M059J (cell line): Measurements from ENCODE around the gene ADAMTS12. TPM values are rescaled to one million over a fixed set of nuclear protein-coding genes. Genes with fewer than 3 reads are reported as not detected.

Source experiments
- DNase-seq: peaks from one replicate; pipeline ENCODE4 v3.0.0-alpha.2; 2012; ENCODE audit warnings: low read depth
- total RNA-seq: library from RNA; depleted of rRNA; stranded (reverse); fragments of >200 nt; shearing (Covaris generic); gene quantifications from 2 replicates; pipeline ENCODE4 v1.2.3, GENCODE V29; 2014

Gene ADAMTS12
- total RNA-seq, 1 experiment from 2014 or later, result 16.7 TPM

GRCh38 chr5:33659526-33660169 lies 232.1 kb downstream of the ADAMTS12 start:
- no peak for DNase-seq

GRCh38 chr5:33657804-33658440 lies 233.9 kb downstream of the ADAMTS12 start:
- DNase-seq, result peak; percentile 51

GRCh38 chr5:33657176-33657575 lies 234.6 kb downstream of the ADAMTS12 start:
- no peak for DNase-seq

- peak; percentile 50 for DNase-seq
These were observed 240.9 kb downstream of the ADAMTS12 start for GRCh38 chr5:33650911-33651310.

GRCh38 chr5:33649549-33650482 lies 242.0 kb downstream of the ADAMTS12 start:
- peak; percentile 90 for DNase-seq

- peak; percentile 97 for DNase-seq
These were observed 249.9 kb downstream of the ADAMTS12 start for GRCh38 chr5:33641744-33642505.

GRCh38 chr5:33639474-33639873 lies 252.3 kb downstream of the ADAMTS12 start:
- no peak for DNase-seq

GRCh38 chr5:33637011-33637410 lies 254.8 kb downstream of the ADAMTS12 start:
- DNase-seq, result no peak

GRCh38 chr5:33635582-33635981 lies 256.2 kb downstream of the ADAMTS12 start:
- no peak for DNase-seq

- DNase-seq, result no peak
These were observed 258.1 kb downstream of the ADAMTS12 start for GRCh38 chr5:33633699-33634098.

- peak; percentile 72 for DNase-seq
These were observed 260.0 kb downstream of the ADAMTS12 start for GRCh38 chr5:33631786-33632185.

- no peak for DNase-seq
These were observed 260.7 kb downstream of the ADAMTS12 start for GRCh38 chr5:33631139-33631538.

GRCh38 chr5:33629999-33630398 lies 261.8 kb downstream of the ADAMTS12 start:
- DNase-seq, result no peak

- DNase-seq, result no peak
These were observed 263.0 kb downstream of the ADAMTS12 start for GRCh38 chr5:33628796-33629195.

- DNase-seq, result no peak
These were observed 270.3 kb downstream of the ADAMTS12 start for GRCh38 chr5:33621514-33621913.

- DNase-seq, result no peak
These were observed 277.8 kb downstream of the ADAMTS12 start for GRCh38 chr5:33614039-33614438.

GRCh38 chr5:33612386-33612785 lies 279.4 kb downstream of the ADAMTS12 start:
- DNase-seq, result peak; percentile 83

GRCh38 chr5:33611877-33612276 lies 279.9 kb downstream of the ADAMTS12 start:
- DNase-seq, result peak; percentile 76

- no peak for DNase-seq
These were observed 283.3 kb downstream of the ADAMTS12 start for GRCh38 chr5:33608344-33609041.

- DNase-seq, result no peak
These were observed 287.3 kb downstream of the ADAMTS12 start for GRCh38 chr5:33604503-33604902.

GRCh38 chr5:33601881-33602280 lies 289.9 kb downstream of the ADAMTS12 start:
- no peak for DNase-seq
